Hematopoietic multipotent progenitor cell (in vitro differentiated cells): ENCODE results near the gene CCDC102B. TPM values are rescaled to one million over a fixed set of nuclear protein-coding genes. Genes with fewer than 3 reads are reported as not detected.
"Not testable (repeated sequence)": the region's sequence is repeated elsewhere in the genome, so short reads cannot be mapped to it uniquely, and the experiment has no call there.

Source experiments
- DNase-seq, 3 donors: peaks; one replicate each; pipeline ENCODE4 v3.0.0-alpha.2; 2011 to 2015; ENCODE audit warnings: low read depth in 2 of 3, low spot score in 2 of 3
- total RNA-seq: library from RNA; depleted of rRNA; stranded (reverse); fragments of >200 nt; gene quantifications from one replicate; pipeline ENCODE4 v1.2.3, GENCODE V29; 2012

CCDC102B gene
- total RNA-seq, 1 donor: 3.2 TPM

DNA sequence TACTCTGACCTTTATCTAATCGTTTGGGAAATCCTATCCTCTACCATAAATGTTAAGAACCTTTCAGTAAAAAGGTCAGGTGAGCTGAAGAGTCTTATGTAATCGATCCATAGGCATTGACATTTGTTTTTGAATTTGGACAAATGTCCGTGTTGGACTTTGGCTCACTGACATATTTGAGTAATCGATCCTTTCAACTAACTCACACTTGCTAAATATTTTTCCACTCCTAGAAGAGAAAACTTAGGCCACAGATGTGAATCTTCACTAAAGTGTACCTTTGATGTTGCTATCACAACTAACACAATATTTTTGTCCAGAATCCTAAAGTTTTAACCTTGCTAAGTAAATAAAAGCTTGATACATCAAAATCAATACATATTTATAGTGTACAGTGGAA lies 89.5 kb downstream of the CCDC102B start:
- DNase-seq: no peak

DNA sequence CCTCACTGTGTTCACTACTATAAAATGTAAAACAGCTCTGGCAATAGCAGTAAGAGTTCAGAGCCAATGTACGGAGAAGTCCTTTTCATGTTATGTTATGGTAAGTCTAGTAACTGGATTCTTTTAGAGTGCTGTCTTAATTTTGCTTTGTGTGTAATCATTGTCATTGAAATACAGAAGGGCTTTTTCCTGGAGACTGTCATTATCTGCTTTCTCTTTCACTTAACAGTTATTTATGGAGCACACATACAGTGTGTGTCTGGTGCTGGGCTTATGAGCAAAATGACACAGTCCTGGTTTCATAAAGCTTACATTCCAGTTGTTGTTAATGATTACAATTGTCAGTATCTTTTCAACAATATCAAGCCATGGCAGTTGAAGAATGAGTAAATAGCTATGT lies 95.5 kb downstream of the CCDC102B start:
- DNase-seq: no peak

DNA sequence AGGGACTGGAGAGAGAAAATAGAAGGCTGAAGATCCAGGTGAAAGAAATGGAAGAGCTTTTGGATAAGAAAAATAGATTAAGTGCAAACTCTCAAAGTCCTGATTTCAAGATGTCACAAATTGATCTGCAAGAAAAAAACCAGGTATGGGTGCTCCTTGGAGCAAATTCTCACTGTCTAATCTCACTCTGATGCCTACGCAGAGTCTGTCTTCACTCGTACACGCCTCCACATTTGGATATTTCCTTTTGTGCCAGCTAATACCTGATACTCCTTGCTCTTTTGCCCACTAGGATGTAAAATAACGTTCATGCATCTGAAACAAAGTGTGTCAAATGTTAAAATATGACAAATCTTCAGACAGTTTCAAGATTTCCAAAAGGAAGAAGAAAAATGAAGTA lies 99.4 kb downstream of the CCDC102B start:
- DNase-seq: no peak

DNA sequence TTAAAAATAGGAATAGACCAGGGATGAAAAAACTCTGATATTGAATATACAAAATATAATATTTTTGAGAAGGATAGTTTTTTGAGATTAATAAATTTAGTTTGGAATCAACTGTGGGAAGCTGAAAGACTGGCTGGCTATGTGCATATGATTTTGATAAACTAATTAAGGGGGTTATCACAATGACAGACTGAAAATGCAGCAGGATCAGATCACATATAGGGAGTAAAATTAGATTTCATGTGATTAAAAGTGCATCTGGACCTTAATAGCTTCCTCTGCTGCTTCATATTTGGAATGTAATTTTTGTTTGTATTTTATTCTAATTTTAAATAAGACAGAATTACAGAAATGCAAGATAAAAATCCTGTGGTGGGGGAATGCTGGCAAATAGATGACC lies 111.7 kb downstream of the CCDC102B start:
- DNase-seq: no peak

DNA sequence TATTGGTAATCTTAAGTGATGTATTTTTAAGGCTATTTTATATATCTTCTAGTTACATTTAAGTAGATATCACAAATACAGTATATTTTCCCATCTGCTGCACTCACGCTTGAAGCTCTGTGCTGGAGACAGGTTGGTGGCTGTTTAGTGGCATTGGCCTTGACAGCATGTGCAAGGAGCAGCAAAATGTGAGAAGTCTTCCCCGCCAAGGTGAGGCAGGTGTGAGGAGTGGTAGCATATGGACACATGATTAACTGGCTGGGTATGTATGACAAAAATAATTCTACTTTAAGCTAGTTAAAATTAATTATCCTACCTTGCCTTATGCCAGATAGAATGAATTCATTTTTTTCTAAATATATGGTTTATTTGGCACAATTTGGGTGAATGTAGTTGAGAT lies 117.2 kb downstream of the CCDC102B start:
- DNase-seq: no peak

DNA sequence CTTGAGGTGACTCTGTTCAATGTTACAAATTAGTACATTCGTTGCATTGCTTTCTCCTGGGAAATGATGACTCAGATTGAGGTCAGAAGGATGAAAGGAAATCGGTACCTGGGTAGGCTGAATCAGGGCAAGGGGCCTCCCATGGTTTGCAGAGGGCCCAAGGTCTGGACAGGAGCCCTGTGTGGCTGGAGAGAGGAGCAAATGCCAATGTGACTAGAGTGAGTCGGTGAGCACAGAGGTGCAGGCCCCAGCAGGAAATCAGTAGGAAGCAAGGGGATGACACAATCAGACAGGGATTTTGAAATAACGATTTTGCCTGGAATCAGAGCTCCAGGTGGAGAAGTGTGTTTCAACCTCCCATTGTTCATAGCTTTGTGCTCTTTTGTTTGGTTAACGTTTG lies 118.9 kb downstream of the CCDC102B start:
- DNase-seq: no peak

DNA sequence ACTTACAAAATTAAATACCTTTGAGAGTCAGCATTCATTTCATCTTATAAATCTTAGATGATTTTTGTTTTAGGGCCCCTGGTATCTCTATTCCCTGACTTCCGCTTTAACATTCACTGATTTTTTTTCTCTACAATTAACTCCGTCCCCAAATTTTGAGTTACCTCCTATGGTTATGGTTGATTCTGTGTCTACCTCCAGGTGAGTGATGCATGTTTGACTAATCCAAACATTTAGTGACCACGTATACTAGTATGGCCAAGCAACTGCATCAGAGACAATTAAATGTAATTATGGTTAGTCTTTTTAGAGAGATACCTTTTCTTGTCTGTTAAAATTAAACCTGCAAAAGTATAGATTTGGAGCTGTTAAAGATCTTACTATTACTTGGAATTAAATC lies 120.3 kb downstream of the CCDC102B start:
- DNase-seq: no peak

DNA sequence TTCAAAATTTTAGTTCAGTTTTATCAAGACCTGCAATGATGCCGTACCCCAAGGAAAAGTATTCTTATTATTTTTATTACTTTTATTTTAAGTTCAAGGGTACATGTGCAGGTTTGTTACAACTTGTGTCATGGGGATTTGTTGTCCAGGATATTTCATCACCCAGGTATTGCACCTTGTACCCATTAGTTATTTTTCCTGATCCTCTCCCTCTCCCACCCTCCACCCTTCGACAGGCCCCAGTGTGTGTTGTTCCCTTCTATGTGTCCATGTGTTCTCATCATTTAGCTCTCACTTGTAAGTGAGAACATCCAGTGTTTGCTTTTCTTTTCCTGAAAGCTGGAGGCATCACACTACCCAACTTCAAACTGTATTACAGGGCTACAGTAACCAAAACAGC lies 122.0 kb downstream of the CCDC102B start:
- DNase-seq: no peak

DNA sequence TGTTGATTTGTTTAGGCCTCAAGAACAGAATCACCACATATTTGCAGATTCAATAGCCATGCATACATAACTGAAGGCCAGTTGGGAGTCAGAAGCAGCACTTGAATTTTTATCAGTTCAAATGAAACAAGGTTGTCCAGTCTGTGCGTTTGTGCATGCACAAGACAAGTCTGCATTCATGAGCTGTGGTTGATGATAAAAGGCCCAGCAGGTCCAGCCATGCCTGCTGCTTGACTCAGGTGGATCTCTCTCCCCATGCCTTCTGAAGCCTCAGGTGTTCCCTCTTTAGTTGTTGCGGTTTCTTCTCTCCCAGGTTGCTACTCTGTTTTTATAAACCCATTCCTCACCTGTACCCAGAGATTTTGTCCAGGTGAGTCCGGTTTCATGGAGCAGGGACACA lies 124.5 kb downstream of the CCDC102B start:
- no peak for DNase-seq

DNA sequence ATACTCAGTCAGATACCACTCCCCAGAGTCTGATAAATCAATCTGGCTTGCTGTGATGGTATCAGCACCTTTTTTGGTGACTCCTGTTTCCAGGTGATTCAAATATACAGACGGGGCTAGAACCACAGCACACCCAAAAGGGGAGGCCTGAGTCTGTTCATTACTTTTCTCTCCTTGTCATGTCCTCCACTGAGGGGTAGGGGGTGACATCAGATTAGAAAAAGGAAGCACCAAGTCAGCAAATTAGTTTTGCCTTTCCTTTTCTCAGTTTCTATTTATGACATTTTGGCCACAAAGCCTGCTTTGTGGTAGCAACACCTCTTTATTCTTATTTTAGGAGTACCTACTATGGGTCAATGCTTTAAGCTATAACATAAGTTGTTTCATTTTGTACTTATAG lies 127.4 kb downstream of the CCDC102B start:
- DNase-seq: no peak

DNA sequence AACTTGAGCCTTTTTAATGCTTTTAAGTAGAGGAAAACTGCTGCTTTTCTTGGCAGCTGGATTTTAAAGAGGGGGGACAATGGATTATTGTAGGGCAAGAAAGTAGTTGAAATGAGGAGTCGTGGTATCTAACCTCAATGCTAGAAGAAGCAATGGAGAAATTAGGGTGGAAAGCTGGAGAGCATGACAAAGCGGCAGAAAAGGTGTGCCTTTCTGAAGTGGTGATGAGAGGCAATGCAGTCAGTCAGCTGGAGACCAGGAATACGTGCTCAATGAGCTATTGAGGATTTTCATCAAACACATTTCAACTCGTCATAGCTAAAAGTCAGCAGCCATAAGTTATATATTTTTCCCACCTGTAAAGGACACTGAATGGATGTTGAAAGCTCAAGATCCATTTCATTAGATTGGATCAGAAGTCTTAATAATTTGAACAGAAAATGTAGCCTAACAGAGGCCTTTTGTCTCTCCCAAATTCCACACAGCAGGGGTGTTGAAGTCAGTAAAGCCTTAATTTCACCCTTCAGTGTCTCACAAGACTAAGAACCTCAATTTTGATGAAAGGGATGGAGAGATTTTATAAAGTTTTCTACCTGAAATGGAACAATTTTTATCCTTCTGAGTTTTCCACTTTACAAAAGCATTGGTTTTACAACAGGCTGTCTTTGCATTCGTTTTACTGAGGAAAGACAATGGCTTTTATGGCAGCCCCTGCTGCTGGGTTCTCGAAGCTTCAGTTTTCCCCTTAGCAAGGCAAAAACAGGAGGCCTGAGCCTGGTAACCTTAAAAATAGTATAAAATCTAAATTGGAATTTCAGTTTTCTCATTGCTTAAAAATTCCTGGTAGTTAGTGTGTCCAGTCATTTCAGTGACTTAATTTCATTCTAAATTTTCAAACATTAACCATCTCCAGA lies 131.1 kb downstream of the CCDC102B start:
- no peak for DNase-seq

DNA sequence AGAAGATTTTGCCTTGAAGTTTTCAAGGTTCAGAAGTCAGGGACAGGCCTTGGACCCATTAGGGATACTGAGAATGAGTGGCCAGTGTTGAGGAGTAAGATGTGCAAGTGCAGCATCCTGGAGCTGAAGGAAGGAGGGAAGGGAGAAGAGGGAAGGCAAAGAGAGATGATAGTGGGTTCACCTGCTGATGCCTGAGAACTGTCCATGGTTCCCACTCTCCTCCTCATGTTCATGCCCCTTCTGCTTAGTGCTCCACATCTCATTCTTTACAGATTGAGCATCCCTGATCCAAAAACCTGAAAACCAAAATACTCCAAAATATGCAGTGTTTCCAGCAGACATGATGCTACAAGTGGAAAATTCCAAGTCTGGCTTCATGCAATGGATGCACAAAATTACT lies 137.8 kb downstream of the CCDC102B start:
- DNase-seq: no peak

DNA sequence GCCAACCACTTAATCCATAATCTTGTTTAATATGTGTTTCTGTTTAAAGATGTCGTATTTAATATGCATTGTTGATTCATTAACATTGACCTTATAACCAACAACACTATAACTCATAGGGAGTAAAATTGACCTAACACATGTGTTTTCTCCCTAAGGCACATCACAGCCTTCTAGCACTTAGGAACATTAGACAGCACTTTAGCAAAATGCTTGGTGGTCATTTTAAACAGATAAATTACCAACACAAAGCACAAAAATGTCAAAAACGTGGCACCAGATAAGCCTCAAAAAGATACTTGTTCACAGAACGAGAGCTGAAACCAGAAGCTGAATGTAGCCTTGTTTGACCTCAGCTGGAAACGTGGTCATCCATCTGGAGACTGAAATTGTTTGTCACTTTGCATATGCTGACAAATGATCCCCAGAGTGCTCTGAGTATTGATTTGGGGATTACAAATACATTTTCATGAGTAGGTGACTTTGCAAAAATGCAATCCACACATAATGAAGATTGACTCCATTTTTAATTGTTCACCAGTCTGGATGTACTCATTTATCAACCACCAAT lies 139.2 kb downstream of the CCDC102B start:
- no peak for DNase-seq

DNA sequence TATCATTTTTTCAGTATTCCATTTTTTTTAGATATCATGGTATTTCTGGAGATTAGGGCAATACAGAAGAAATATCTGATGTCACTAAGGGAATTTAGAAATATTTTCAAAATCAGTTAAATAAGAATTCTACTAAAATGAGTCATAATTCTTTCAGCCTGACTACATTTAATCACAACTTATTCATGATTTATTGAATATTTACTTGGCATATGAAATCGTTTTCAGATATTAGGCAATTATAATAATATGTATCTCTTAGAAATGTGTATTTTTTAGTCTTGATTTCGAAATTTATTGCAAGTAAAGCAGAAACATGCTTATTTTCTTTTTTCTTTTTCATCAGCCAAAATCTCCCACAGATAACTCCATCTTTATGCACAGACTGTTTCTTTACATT lies 142.2 kb downstream of the CCDC102B start:
- no peak for DNase-seq

DNA sequence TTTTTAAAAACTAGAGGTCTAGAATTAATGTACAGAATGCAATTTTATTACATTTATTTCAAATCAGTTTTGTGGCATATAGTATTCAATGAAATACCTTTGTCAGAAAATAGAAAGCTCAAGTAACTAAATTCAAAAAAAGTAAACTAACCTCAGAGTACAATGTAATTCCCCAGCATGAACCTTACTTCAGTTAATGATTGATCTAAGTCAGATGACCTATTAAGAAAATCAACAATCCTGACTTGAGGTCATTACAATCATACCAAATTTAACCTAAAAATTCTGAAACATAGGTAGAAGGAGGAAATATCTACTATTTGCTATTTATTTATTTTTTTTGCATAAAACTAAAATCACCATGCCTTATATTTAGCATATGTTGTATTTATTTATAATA lies 142.9 kb downstream of the CCDC102B start:
- no peak for DNase-seq

DNA sequence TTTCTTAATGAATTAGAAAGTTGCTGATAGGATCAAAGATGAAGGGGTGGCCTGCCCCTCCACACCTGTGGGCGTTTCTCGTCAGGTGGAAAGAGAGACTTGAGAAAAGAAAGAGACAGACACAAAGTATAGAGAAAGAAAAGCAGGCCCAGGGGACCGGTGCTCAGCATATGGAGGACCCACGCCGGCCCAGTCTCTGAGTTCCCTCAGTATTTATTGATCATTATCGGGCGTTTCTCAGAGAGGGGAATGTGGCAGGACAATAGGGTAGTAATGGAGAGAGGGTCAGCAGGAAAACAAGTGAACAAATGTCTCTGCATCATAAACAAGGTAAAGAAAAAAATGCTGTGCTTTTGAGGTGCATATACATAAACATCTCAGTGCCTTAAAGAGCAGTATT lies 144.3 kb downstream of the CCDC102B start:
- no peak for DNase-seq

DNA sequence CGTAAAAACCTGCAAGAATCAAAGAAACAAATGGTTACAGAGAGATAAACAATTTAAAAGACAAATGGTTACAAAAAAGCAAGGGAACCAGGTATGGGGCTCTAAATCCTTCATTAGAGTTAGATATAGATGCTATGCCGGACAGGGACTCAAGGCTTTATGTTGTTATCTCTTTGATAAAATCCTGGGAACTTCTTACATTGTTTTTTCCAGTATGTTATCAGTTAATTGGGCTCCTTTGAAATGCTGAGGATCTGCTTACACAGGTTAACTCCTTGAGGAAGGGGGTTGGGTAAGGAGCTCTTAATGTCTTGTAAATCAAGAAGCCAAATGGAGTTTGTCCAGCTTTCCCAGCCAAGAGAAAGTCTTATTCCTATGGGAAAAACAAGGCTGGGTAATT lies 146.0 kb downstream of the CCDC102B start:
- not testable (repeated sequence) for DNase-seq

DNA sequence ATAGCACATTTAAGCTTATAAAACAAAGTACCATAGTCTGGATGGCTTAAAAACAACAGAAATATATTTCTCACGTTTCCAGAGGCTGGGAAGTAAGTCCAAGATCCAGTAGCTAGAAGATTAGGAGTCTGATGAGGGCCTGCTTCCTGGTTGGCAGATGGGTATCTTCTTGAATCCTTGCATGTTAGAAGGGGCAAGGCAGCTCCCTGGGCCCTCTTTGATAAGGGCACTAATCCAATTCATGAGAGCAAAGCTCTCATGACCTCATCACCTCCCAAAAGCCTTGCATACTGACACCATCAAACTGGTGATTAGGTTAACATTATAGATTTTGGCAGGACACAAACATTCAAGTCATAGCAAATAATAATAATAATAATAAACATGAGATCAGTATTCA lies 146.4 kb downstream of the CCDC102B start:
- DNase-seq: no peak

DNA sequence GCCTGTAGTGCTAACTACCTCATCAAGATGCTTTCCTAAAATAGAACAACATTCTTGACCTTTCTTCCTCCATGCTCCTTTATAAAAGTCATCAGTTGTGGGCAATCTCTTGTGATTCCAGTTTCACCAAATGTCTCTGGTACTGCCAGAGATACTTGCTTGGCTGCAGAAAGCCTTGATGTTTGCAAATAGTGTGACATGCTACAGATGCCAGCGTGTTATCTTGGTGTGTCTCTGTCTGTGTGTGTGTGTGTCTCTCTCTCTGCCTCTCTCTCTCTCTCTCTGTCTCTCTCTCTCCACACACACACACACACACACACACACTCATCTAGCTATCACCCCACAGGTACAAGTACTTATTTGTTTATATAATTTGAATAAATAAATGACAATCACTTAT lies 146.9 kb downstream of the CCDC102B start:
- DNase-seq: no peak

DNA sequence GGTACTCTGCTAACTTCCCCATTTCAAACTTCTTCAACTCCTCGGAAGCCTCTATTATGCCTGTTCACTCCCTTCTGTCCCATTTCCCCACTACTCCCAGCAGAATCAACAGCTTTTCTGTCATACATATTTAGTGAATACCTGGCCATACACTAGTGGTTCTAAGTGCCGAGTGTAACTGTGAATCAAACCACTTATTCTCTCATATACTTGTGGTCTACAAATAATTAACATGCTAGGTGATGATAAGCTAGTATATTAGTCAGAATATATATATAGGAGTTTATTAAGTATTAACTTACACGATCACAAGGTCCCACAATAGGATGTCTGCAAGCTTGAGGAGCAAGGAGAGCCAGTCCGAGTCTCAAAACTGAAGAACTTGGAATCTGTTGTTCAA lies 150.7 kb downstream of the CCDC102B start:
- no peak for DNase-seq

DNA sequence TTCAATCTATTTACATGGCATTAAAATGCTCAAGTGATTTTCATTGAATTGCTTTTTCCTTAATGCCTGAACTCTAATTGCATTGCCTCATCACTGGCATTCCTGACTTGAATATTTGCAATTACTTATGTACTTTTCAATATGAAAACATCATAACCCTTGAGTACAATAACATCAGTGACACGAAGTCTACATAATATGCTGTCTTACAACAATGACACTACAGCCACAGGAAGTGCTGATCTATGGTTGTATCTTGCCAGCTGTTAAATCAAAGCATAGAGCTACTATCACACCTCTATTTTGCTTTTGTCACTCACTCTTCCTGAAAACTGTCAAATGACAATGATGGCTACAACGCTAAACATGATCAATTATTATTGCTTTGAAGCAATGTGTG lies 156.9 kb downstream of the CCDC102B start:
- DNase-seq: no peak

DNA sequence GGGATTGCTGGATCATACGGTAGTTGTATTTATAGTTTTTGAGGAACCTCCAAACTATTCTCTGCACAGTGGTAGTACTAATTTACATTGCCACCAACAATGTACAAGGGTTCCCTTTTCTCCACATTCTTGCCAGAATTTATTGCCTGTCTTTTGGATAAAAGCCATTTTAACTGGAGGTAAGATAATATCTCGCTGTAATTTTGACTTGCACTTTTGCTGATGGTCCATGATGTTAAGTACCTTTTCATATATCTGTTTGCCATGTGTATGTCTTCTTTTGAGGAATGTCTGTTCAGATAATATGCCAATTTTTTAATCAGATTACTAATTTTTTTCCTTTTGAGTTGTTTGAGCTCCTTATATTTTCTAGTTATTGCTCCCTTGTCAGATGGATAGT lies 158.8 kb downstream of the CCDC102B start:
- DNase-seq: no peak

DNA sequence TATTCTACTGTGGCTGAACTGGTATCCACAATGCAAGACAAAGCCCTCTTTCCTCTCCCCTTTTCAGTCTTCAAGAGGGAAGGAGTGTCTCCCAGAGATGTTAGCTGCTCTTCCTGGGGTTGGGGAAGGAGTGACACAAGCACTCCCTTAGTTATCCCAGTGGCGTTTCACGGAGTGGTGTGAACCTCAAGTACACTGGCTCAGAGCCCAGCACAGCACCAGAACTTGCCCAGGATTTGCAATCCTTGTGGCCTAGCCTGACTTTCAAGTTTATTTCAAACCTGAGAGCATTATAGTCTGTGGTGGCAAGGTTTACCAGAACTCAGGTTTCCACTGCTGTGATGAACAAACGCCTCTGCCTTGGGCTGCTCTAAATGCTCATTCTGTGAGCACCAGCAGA lies 162.5 kb downstream of the CCDC102B start:
- DNase-seq: no peak
